Glomerular visceral epithelial cell (primary cell): ENCODE measurements around the gene PRSS22.
A peak's percentile ranks its signal among the peaks of the same experiment; 100 is the strongest.

Experiments used
- DNase-seq: peaks from one replicate; pipeline ENCODE4 v3.0.0-alpha.2; 2016; ENCODE audit errors: extremely low spot score

Gene PRSS22, protein sequence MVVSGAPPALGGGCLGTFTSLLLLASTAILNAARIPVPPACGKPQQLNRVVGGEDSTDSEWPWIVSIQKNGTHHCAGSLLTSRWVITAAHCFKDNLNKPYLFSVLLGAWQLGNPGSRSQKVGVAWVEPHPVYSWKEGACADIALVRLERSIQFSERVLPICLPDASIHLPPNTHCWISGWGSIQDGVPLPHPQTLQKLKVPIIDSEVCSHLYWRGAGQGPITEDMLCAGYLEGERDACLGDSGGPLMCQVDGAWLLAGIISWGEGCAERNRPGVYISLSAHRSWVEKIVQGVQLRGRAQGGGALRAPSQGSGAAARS

DNA sequence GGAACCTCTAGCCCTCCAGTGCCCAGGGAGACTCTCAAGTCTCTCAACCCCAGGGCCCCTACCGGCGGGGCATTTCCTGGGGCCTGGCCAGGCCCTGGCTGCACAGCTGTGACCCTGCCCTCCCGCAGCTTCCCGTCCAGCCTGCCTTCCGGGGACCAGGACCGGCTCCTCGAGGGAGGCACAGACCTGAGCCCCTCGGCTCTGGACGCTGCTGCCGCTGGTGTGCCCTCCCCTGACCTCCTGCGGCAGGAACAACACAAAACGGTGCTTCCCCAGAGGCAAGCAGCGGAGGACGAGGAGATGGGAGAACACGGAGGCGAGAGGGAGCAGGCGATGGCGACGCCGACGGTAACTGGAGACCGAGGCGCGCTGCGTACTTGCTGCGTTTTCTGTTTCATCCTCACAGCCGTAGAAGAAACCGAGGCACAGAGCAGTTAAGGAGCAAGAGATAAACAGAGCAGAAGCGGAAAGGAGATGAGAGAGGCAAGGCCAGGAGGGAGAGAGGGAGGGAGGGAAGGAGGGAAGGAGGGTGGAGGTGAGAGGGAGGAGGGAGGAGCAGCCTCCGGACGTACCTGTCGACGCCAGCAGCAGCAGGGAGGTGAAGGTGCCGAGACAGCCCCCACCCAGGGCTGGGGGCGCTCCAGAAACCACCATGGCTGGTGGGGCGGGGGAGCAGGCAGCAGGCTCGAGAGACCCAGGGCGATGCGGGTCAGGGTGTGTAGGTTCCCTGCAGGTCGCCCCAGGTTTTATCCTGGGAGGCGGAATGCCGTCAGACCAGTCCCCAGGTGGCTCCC is at the start of gene PRSS22:
Gene PRSS22, minus strand, starts transcription at position 720 of the 794 bp plus-strand sequence. Its CDS starts 66 bp downstream, at position 654.
- no peak for DNase-seq

DNA sequence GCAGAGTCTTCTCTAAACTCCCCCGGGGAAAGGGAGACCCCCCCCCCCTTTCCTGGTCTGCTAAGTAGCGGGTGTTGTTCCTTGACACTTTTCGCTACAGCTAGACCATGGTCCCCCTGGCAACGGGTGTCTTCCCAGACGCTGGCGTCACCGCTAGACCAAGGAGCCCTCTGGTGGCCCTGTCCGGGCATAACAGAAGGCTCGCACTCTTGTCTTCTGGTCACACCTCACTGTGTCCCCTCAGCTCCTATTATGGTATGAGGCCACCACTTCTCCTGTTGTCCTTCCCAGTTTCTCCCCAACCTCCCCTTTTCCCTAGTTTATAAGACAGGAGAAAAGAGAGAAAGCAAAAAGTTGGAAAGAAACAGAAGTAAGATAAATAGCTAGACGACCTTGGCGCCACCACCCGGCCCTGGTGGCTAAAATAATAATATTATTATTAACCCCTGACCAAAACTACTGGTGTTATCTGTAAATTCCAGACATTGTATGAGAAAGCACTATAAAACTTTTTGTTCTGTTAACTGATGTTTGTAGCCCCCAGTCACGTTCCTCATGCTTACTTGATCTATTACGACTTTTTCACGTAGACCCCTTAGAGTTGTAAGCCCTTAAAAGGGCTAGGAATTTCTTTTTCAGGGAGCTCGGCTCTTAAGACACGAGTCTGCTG is 49.2 kb upstream of the PRSS22 start:
- DNase-seq, result peak; percentile 50

DNA sequence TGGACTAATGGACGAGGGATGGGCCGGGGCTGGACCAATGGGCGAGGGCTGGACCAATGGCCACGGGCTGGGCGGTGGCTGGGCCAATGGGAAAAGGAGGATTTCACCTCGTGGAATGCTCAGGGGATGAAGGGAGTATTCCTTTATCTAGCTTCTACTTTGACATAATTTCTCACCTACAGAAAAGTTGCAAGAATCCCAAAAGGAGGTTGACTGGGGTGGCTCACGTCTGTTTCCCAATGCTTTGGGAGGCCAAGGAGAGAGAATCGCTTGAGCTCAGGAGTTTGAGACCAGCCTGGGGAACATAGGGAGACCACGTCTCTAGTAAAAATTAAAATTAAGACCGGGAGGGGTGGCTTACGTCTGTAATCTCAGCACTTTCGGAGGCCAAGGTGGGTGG is 48.0 kb upstream of the PRSS22 start:
- DNase-seq, result no peak

DNA sequence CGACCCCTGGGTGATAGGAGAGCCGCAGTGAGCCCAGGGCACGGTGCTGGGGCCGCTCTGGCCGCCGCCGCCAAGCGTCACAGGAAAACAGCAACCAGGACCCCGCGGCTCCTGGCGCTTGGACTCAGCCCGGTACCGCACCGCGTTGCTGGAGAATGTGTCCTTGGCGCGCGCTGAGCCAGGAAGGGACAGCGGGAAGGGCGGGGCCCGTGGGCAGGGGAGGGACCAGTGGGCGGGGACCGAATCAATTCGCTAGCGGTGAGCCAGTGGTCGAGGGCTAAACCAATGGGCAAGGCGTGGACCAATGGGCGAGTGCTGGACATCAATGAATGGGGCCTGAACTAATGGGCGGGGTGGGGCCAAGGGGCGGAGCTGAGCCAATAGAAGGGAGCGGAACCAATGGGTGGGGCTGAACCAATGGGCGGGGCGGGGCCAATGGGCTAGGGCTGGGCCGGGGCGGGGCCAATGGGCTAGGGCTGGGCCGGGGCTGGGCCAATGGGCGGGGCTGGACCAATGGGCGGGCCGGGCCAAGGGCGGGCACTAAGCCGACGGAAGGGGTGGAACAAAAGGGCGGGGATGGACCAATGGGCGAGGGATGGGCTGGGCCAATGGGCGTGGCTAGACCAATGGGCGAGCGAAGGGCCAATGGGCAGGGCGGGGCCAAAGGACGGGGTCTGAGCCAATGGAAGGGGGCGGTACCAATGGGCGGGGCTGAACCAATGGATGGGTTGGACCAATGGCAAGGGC is 47.4 kb upstream of the PRSS22 start:
- peak; percentile 98 for DNase-seq

DNA sequence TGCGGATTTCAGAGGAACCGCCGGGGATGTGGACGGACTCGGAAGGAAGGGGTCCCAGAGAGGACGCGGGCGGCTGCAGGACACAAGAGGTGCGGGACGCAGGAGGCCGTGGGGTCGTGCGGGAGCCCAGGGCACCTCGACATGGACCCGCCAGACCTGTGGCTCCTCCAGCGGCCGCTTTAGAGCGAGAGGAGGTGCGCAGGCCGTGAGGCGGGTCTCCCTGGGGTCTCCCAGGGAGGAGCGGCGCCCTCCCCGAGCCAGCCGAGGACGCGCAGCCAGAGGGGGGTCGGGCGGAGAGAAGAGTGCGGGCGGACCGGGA is 46.9 kb upstream of the PRSS22 start:
- DNase-seq, result no peak

DNA sequence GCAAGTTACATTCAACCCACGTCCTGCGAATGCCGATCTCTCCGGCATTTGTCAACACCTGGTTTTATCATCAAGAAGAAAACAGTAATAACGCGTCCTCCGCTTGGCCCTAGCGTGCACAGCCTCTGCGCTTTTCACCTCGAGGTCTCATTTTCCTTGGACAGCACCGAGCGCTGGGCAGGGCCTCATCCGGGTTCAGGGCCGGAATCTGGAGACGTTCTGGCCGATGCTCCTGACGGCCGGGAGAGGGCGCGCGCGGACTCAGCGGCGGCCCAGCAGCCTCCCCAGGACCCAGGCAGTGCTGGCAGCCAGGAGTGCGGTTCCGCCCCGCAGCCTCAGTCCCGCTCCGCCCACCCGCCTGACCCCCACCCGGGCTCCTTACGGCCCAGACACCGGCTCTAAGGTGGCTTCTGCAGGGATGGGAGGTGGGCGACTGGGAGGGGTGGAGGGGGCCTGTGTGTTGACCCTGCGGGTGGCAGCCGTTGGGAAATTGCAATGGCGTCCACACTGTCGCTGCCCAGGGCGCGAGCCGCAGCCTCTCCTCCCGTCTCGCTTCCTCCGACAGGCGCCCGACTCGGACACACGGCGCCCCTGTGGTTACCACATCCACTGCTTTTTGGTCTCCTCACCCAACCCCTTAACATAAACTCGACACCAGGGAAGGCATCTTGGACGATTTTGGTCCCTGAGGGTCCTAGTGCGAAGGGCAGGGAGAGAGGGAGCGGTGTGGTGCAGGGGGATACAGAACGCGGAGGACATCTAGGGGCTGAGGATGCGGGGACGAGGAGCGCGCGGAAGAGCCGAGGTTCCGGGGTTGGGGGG is 46.3 kb upstream of the PRSS22 start:
- peak; percentile 85 for DNase-seq

DNA sequence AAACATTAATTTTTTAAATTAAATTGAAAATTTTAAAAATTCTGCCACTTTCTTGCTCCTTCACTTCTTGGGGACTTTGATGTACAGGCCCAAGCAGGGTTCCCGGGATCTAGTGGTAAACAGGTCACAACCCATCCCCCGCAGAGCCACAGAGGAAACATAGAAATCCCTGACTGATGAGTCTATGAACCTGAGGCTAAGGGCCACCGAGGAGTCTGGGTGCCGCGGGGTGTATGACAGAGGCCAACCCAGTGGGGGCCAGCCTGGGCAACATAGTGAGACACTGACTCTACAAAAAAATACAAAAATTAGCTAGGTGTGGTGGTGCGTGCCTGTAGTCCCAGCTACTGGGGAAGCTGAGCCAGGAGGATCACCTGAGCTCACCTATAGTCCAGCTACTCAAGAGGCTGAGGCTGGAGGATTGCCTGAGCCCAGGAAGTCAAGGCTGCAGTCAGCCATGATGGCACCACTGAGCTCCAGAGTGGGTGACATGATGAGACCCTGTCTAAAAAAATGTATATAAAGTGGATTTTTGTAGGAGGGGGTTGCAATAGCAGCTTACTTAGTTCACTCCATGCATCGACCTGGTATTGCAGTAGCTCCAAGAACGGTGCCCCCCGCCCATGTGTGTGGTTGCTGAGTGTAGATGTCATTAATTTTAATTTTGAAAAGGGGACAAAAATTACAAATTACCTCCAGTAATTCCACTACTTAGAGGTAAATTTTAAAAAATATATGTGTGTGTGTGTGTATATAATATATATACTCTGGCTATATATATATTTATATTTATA is 44.6 kb upstream of the PRSS22 start:
- DNase-seq, result no peak

DNA sequence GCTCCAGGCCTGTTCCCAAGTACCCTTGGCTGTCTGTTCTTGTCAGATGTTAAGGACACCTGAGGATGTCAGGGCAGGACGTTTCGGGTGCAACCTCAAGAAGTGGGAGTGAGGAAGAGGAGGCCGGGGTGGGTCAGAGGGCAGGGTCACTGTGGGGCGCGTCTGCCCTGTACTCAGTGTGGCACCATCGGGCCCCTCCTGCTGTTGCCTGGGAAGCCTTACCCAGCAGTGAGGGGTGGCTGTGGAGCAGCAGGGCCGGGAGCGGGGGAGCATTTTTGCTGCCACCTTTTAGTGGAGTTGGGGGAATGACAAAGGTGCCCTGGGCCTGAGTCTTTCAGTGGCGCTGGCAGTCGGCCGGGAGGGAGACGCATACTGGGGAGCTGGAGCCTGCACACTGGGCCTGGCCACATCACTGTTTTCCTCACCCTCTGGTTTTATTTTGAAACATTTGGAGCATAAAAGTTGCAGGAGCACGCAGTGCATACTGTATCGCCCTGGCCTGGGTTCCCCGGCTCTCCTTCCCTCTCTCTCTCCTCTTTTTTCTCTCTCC is 42.6 kb upstream of the PRSS22 start:
- DNase-seq, result no peak

DNA sequence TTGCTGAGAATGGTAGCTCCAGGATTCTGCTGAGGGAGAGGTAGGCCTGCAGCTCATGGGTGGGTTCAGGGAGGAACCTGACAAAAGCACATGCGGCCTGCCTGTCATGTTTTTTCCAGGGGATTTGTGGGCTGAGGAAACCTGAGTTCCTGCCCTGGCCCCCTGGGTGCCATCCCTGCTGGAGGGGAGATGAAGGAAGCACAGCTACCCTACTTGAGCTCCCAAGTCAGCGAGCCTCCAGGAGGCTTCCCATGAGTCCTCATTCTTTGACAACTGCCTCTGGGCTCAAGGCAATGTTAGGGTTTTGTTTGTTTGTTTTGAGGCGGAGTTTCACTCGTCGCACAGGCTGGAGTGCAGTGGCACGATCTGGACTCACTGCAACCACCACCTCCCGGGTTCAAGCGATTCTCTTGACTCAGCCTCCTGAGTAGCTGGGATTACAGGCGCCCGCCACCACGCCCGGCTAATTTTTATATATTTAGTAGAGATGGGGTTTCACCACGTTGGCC is 41.6 kb upstream of the PRSS22 start:
- DNase-seq, result no peak

DNA sequence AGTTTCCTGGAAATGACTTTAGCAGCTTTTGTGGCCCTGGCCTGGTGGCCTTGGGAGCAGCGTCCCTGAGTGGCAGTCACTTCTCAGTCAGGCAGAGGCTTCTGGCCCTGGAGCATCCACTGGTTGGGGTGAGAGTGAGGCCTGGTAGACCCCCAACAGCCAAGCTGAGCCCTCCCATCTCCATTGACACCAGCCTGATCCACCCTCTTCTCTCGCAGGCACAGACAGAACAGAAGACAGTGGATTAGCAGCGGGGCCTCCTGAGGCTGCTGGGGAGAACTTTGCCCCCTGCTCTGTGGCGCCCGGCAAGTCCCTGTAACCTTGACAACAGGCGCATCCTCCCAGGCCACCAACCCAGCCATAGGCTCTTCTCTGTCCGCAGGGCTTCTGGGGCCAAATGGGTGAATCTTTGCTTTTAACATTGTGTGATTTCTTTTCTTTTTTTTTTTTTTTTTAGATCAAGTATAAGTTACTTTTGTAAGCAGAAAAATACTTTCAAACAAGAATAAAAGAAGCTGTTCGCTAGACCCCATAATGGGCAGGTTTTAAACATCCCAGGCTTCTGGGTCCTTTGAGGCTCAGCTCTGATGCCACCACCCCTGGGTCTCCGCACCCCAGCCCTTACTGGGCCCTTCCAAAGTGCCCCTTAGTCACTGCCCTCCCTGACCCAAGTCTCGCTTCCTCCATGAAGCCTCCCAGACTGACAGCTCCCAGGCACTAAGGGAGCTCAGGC is 41.0 kb upstream of the PRSS22 start:
- DNase-seq, result no peak

DNA sequence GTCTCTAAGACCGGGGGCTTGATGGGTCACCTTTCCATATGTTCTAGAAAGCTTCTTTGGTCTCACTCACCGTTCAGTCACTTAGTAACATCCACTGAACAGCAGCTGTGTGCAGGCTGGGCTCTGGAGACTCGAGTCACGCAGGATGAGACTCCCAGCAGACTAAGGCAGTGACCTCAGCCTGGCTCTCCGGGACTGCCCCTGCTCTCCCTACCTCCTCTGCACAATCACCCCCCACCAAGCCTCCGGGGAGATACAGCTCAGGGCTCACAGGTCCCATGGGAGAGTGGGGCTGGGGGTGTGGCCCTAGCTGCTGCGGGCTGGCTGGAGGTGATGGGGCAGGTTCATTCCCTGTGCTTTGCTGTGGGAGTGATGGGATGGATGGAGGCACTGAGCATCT is 39.1 kb upstream of the PRSS22 start:
- peak; percentile 53 for DNase-seq

DNA sequence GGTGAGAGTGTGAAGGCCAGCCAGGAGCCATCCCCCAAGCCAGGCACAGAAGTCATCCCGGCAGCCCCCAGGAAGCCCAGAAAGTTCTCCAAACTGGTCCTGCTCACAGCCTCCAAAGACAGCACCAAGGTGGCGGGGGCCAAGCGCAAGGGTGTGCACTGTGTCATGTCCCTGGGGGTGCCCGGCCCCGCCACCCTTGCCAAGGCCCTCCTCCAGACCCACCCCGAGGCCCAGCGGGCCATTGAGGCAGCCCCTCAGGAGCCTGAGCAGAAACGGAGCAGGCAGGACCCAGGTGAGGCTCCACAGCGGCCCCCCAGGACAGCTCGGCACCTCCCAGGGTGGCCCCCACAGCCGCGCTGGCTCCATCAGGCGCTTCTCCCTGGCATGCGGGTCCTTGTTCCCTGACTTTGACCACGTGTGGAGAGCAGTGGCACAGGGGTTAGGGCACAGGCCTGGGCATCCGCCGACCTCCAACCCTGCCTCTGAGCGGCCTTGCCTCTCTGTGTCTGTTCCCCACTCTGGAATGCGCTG is 38.6 kb upstream of the PRSS22 start:
- no peak for DNase-seq

DNA sequence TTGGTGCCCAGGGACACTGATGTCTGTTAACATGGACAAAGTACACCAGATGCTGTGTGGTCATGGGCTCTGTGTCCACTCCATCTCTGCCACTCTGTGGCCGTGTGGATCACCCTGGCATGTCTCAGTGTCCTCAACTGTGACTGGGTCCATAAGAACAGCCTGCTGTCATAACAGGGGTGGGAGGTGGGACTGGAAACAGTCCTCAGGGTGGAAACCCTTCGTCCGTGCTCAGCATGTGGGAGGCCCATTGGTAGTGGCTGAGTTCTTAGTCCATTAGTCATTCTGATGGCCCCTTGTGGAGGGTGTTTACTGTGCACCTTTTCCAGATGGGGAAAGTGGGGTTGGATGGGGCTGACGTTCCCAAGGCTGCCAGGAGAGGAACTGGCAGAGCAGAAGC is 37.8 kb upstream of the PRSS22 start:
- peak; percentile 74 for DNase-seq

DNA sequence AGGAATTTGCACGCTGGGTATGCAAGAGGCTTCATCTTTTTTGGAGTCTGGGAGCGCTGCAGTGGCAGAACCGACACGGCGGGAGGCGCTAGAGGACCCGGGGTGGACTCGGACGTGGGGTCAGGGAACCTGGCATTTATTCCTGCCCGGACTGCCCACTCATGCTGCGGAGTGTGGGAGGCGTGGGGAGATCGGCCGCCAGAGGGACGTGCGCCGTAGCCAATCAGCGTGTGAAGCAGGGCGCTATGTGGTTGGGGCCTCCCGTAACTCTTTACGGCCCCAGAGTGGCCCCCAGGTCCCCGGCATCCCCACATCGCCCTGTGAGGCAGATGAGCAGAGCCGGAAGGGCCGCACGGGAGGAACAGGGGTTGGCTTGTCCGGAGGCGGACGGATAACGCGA is 36.3 kb upstream of the PRSS22 start:
- no peak for DNase-seq

DNA sequence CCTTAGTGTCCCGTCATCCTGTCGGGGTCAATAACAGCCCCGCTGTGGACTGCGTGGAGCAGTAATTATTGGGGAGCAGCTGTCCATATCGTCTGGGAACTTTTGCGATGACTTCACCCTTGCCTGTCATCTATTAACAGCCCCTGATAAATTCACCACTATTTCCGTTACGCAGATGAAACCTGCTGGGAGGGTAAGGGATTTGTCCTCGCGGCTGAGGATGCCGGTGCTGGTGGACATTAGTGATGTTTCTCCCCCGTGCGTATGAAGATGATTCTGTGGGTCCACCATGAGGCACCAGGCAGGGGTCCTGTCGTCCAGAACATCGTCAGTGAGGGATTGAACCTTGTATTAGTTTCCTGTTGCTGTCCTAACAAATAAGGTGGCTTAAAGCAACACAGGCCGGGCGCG is 26.1 kb upstream of the PRSS22 start:
- no peak for DNase-seq

DNA sequence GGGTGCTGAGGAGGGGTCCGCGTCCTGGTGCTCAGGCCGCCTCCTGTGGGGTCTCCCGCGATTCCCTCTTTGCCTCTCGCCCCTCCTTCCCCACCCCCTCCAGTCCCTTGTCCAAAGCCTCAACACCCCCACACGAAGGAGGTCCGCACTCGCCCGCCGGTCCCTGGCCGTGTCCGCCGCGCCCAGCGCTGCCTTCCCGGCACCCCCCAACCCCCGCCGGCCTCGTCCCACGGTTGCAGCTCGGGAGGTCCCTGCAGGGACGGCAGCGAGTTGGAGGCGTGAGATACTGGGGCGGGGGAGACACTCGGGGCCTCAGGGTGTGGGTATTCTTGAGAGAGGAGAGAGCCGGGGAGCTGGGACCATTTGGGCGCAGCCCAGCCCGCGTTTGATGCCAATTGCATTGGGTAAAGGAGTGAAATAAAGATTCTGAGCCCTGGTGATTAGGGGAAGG is 25.5 kb upstream of the PRSS22 start:
- peak; percentile 13 for DNase-seq

DNA sequence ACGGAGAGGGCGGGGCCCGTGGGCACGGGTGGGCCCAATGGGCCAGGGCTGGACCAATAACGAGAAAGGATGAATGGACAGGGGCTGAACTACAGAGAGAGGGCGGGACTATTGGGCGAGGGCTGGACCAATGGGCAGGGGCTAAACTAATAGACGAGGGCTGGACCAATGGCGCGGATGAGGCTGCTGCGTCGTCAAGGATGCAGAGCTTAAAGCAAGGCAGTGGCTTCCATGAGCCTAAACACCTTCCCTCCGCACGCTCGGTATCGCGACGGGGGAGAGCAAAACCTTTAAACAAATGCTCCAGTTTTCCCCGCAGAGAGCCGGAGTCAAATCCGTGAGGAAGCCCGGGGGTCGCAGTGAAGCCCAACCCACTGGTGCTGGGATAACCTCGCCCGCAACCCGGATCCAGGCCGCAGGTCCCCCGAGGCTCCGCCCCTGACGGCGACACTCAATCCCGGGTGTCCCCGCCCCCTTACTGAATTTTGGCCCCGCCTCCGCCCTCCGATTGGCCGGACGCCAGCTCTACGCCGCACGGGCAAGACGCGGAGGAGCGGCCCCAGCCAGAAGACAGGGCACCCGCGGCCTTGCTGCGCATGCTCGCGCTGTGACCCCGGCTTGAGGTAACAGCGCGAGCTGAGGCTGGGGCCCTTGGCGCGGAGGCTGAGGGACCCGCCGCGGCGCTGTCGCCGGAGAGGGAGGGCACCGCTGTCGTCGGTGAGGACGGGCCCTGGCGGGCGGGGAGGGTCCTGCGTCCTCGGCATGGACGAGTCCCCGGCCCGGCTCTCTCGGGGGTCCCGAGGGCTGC is 24.9 kb upstream of the PRSS22 start, which contains the start of gene FLYWCH2:
Gene FLYWCH2, plus strand, starts transcription at position 566 of the 808 bp plus-strand sequence. CDS start 13,235 bp downstream, outside the sequence.
- DNase-seq, result peak; percentile 98
